HG02623 (cell line): Measurements from ENCODE around the gene ZNRD2.
"Not testable (repeated sequence)": the region's sequence is repeated elsewhere in the genome, so short reads cannot be mapped to it uniquely, and the experiment has no call there.

ENCODE experiments used
- ATAC-seq: cut with Tn5 transposase; IDR thresholded peaks from one replicate; pipeline ENCODE4 v1.9.1; 2021; ENCODE audit warnings: moderate library complexity; ENCODE audit not compliant: unreplicated experiment

ZNRD2 gene, protein sequence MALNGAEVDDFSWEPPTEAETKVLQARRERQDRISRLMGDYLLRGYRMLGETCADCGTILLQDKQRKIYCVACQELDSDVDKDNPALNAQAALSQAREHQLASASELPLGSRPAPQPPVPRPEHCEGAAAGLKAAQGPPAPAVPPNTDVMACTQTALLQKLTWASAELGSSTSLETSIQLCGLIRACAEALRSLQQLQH

DNA sequence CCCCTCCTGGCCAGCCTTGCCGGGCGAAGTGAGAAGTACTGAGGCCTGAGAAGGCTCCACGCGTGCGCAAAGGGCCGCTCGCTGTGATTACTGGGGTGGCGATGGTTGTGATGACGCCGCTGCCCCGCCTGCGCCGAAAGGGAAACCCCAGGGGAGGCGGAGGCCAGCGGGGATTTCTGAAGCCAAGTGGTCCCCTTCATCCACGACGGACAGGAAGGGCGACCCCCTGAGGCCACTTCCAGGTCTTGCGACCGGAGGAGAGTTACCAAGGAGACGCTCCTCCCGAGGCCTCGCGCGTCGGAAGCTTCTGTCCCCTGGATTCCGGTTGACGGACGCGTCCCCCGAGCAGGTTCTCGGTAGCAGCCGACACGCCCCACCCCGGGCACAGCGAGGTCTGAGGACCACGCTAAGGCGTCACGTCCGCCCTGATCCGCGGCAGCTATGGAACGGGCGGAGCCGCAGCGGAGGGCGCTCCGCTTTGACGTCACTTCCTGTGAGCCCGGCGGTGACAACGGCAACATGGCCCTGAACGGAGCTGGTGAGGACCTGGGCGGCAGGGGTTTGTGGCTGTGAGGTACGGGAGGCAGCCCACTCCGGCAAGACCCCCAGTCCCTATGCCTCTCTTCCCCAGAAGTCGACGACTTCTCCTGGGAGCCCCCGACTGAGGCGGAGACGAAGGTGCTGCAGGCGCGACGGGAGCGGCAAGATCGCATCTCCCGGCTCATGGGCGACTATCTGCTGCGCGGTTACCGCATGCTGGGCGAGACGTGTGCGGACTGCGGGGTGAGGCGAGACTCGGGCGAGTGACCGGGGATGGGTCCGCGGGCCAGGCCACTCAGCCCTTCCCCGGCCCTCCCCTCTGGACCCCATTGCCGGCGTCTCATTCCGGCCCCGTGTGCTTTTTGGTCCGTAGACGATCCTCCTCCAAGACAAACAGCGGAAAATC, at the start of gene ZNRD2:
ZNRD2 (plus strand) TSS at position 505 of the 946 bp plus-strand sequence; CDS start at position 520, 15 bp downstream.
- peak; percentile 49 for ATAC-seq

DNA sequence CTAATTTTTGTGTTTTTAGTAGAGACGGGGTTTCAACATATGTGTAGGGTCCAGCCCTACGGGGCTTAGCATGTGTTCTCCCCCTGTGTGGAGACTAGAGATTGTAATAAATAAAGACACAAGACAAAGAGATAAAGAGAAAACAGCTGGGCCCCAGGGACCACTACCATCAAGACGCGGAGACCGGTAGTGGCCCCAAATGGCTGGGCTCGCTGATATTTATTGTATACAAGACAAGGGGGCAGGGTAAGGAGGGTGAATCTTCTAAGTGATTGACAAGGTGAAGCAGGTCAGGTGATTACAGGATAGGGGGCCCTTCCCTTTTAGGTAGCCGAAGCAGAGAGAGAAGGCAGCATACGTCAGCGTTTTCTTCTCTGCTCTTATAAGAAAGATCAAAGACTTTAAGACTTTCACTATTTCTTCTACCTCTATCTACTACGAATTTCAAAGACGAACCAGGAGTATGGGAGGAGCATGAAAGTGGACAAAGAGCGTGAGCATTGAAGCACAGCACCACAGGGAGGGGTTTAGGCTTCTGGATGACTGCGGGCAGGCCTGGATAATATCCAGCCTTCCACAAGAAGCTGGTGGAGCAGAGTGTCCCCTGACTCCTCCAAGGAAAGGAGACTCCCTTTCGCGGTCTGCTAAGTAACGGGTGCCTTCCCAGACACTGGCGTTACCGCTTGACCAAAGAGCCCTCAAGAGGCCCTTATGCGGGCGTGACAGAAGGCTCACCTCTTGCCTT, 48.3 kb upstream of the ZNRD2 start:
- not testable (repeated sequence) for ATAC-seq

DNA sequence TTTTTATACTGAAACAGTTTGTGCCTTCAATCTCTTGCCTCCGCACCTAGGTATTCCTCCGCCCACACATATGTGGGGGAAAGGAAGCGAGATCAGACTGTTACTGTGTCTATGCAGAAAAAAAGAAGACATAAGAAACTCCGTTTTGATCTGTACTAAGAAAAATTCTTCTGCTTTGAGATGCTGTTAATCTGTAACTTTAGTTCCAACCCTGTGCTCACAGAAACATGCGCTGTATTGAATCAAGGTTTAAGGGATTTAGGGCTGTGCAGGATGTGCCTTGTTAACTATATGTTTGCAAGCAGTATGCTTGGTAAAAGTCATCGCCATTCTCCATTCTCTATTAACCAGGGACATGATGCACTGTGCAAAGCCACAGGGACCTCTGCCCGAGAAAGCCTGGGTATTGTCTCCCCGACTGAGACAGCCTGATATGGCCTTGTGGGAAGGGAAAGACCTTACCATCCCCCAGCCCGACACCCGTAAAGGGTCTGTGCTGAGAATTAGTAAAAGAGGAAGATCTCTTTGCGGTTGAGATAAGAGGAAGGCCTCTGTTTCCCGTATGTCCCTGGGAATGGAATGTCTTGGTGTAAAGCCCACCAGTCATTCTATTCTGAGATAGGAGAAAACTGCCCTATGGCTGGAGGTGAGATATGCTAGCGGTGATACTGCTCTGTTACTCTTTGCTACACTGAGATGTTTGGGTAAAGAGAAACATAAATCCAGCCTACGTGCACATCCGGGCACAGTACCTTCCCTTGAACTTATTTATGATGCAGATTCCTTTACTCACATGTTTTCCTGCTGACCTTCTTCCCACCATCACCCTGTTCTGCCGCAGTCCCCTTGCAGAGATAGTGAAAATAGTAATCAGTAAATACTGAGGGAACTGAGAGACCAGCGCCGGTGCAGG, 47.3 kb upstream of the ZNRD2 start:
- not testable (repeated sequence) for ATAC-seq

DNA sequence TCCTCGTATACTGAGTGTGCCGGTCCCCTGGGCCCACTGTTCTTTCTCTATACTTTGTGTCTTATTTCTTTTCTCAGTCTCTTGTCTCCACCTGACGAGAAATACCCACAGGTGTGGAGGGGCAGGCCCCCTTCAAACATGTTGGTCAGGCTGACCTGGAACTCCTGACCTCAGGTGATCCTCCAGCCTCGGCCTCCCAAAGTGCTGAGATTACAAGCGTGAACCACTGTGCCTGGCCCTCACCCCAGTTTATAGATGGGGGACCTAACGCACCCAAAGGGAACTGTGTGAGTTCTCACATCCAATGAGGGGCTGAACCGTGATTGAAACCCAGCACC, 46.7 kb upstream of the ZNRD2 start:
- not testable (repeated sequence) for ATAC-seq

DNA sequence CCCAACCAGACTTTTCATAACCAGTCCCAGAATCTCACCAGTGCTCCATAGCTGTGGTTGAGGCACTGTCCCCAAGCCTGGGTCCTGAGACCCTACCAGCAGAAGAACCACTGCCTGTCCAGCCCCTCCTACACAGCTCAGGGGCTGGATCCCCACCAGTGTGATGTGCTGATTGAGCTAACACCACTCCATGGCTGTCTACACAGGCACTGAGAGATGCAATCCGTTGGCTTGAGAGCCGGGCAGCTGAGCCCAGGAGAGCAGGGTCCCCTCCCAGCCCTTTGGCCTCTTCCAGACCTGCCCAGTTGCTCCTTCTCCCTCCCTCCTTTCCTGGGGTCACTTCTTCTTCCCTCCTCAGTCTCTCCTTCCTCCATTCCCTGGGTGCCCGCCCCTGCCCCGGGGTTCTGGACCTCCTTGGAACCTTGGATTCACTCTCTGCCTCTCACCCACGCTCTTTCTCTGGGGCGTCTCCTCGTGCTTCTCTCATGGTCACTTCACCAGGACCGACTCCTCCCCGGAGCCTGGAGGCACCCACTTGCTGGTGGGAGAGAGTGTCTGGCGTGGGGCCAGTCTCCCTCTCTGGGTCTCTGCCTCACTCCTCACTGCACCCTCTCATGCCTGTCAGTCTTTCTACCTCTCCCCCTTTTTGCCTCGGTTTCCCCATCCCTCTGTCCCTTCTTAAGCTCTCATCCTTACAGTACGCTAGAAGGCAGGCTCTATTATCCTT, 46.1 kb upstream of the ZNRD2 start:
- ATAC-seq = no peak

DNA sequence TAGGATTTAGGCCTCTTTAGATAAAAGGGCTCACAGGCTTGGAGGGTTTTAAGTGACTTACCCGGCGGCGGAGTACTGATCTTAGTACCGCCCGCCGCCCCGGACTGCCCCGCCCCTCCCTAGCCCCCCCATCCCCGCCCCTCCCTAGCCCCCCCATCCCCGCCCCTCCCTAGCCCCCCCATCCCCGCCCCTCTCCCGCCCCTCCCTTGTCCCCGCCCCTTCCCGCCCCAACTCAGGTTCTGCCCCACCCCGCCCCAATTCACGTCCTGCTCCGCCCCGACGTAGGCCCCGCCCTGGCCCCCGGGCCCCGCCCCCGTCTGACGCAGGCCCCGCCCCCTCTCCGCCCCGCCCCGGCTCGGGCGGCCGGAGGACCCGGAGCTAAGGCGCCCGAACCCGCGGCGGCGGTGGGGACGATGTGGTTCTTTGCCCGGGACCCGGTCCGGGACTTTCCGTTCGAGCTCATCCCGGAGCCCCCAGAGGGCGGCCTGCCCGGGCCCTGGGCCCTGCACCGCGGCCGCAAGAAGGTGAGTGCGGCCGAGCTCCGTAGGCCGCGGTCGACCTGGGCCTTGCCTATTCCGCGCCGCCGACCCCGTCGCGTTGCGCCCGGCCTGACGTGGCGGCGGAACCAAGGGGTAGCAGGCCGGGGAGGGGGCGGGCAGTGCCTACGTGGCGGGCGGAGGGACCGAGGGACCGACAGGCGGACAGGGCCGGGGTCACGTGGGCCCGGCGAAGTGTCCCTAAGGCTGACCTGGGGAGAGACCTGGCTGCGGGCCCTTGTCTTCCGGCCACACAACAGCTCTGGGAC, 45.3 kb upstream of the ZNRD2 start, which contains the start of gene SCYL1:
SCYL1 (plus strand) TSS at position 343 of the 805 bp plus-strand sequence; CDS start at position 414, 71 bp downstream.
- peak; percentile 70 for ATAC-seq

DNA sequence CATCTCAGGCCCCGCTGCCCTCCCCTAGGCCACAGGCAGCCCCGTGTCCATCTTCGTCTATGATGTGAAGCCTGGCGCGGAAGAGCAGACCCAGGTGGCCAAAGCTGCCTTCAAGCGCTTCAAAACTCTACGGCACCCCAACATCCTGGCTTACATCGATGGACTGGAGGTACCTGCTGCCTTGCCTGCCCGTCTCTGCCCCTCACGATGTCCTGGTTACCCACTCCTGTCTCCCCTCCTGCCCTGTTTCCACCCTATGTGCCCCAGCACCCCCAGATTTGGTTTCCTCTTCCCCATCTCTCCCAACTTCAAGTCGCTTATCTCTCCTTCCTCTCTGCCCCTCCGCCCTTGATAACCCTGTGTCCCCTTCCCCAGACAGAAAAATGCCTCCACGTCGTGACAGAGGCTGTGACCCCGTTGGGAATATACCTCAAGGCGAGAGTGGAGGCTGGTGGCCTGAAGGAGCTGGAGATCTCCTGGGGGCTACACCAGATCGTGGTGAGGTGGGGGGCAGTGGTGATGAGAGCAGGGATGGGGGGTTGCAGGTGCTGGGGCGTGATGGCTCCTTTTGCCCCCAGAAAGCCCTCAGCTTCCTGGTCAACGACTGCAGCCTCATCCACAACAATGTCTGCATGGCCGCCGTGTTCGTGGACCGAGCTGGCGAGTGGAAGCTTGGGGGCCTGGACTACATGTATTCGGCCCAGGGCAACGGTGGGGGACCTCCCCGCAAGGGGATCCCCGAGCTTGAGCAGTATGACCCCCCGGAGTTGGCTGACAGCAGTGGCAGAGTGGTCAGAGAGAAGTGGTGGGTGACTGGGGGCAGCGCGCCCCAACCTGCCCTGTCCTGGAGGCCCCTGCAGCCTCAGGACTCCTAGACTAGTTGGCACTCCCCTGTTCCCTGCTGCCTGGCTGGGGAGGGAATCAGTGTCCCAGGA, 44.5 kb upstream of the ZNRD2 start:
- no peak for ATAC-seq

DNA sequence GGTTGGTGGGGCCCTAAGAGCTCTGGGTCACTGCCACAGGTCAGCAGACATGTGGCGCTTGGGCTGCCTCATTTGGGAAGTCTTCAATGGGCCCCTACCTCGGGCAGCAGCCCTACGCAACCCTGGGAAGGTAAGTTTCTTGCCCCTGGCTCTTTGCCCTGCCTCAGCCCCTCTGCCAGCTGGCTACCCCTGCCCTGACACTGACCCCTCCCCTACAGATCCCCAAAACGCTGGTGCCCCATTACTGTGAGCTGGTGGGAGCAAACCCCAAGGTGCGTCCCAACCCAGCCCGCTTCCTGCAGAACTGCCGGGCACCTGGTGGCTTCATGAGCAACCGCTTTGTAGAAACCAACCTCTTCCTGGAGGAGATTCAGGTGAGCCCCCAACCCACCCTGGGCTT, 43.5 kb upstream of the ZNRD2 start:
- ATAC-seq = no peak

DNA sequence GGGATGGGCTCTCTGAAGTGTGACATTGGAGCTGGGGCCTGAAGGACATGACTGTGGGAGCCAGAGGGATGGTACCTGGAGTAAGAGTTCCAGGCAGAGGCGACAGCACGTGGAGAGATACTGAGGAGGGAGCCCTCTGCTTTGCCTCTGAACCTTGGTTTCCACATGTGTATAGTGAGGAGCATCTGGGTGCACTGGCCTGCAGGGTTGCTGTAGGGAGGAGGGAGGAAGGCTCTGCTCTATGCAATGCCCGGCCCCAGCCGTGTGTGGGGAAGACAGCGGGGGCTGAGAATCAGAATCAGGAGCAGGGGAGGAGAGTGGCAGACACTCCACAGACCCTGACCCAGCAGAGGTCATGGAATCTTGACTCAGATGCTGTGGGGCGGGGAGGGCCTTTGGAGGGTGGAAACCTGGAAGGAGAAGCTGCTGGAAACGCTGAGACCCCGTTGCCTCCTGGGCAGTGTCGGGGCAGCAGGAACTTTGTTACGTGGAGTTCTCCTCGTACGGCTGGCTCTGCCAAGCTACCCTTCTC, 41.4 kb upstream of the ZNRD2 start:
- no peak for ATAC-seq

DNA sequence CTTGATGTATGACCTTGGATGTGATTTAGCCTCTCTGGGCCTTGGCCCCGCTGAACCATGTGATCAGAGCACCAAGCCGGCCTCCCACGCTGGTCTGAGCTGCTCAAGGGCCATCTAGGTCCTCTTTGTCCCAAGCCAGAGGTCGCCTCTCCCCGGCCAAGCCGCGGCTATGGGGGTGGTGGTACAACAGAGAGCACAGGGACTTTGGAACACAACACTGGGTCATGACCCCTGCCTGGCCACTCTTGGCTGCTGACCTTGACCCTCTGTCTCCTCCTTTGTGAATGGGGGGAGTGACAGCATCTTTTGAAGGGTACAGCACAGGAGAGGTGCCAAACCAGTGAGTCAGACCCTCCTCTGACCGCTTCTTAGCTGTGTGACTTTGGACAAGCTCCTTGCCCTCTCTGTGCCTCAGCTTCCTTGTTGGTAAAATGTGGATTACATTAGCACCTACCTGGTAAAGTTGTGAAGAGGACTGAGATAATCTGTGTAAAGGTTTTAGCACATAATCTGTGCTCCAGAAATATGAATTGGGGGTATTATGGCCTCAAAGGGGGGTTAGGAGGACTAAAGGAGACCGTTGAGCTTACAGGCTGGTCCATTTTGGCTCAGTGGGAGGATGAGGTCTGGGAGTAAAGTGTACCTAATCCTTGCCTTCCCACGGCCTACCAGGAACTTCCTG, 40.7 kb upstream of the ZNRD2 start:
- no peak for ATAC-seq

DNA sequence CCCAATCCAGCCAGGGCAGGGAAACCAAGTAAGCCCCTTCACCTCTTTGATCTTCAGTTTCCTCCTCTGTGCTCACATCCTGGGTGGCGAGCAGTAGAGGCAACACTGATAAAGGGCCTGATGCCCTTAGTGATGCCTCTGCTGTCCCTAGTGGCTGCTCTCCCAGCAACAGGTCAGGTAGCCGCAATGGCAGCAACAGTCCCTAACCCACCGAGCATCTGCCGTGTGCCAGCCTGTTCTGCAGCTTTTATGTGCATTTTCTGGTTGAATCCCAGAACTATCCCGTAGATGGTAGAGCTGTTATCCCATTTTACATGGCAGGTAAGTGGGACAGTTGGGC, 40.1 kb upstream of the ZNRD2 start:
- ATAC-seq = no peak

DNA sequence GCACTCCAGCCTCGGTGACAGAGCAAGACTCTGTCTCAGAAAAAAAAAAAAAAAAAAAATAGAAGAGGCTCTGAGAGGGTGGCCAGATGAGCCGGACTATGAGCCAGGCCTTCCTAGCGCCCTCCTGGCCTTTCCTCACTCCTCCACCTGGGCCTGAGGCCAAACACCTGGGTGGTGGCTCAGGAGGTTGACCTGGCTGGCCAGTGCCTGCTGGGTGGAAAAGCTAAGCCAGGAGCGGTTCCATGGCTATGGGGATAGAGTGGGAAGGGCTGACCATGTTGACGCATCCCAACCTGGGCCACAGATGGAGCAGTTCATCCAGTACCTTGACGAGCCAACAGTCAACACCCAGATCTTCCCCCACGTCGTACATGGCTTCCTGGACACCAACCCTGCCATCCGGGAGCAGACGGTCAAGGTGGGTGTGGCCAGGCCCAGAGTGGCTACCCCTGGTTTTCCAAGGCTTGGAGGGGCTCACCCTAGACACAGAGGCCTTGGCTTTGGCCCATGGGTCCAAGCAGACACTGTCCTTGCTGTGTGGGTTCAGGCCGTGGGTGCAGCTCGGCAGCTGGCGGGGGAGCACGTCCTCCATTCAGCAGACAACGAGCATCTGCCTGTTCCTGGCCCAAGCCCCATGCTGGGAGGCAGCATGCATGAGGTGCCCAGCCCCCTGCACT, 37.8 kb upstream of the ZNRD2 start:
- ATAC-seq = no peak

DNA sequence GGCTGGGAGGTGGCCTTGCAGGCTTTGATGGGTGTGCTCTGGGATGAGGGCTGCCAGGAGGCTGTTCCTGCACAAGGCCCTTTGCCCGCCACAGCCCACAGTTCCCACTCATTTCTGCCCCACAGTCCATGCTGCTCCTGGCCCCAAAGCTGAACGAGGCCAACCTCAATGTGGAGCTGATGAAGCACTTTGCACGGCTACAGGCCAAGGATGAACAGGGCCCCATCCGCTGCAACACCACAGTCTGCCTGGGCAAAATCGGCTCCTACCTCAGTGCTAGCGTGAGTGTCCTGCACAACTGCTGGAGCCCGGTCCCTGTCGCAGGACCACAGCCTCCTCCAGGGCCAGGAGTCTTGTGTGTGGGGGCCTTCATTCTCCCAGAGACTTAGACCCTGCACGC, 35.2 kb upstream of the ZNRD2 start:
- no peak for ATAC-seq

DNA sequence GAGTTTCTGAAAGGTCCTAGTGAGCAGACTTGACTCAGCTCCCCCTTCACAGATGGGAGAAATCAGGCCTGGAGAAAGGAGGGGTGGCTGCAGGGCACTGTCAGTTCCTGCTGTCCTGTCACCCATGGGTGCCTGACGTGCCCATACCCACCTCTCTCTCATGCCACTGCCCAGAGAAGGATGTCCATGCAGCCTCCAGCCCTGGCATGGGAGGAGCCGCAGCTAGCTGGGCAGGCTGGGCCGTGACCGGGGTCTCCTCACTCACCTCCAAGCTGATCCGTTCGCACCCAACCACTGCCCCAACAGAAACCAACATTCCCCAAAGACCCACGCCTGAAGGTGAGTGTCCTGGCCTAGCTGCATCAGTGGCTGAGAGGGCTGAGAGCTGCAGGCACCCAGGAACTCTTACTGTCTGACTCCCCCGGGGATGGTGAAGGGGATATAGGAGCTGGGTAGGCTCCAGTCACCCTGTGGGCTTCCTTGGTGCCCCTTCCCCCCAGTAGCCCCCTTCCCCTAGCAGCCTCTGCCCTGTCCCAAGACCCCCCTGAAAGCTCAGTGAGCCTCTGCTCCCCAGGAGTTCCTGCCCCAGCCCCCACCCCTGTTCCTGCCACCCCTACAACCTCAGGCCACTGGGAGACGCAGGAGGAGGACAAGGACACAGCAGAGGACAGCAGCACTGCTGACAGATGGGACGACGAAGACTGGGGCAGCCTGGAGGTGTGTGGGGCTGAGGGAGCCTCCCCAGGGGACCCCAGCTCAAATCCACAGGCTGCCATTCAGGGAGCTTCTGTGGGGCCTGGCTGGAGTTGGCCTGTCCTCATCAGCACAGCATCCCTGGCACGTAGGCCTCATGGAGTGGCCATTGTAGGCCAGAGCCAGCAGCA, 33.6 kb upstream of the ZNRD2 start:
- no peak for ATAC-seq

DNA sequence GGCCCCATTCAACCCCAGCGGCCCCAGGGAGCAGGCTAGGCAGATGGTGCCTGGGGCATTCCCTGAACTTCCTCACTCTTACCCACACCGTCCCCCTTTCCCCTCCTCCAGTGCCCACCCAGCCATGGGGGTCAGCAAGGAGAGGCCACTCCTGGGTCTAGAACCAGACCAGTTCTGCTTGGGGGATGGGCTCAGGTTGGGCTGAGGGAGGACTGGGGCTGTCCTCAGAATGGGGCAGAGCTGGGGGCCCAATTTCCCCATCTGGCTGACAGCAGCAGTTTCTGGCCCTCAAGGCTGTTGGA, 33.0 kb upstream of the ZNRD2 start:
- ATAC-seq = no peak
